Activated CD4-positive, CD25-positive, alpha-beta regulatory T cell treated with anti-CD3 and anti-CD28 coated beads, Interleukin-2, amount 50 U/mL, for 16 hours (primary cell): ENCODE results near the gene WASF1.

ENCODE experiments used
- DNase-seq: peaks from one replicate; pipeline ENCODE4 v3.0.0-alpha.2; 2020; ENCODE audit warnings: low read depth, low spot score

Gene WASF1

DNA sequence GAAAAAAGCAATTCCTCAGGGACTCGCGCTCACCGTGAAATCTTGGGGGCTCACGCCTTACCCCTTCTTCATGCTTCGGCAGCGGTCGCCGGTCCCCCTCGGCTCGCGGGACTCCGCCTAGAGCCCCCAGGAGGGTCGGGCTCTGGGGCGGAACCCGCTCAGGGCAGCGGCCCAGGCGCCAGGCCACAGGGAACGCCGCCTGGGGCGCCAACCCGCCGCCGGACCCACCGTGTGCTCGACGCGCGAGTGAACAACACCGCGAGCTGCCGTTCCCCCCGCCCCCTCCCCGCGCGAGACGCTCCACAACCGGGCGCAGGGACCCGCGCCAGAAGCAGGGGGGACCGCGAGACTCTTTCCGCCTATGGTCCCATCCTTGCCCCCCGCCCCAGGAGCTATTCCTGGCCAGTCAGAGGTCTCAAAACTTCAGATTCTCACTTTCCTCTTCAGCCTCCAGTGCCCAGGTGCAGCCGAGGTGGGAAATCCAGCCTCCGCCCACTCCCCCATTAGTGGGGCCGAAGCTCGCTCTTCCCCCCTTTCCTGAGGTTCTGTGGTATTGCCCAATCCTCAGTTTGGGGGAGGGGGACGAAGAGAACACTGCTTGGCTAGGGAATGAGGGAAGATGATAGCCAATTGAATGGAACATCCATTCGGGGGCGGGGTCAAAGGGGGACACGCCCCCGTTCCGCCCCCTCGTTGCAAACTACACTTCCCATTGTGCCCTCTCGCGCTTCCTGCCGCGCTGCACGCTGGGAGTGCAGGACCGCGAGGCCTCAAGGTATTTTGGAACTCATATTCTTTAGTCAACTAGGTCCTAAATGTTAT, at the start of gene WASF1:
Gene WASF1, minus strand, starts transcription at position 265 of the 822 bp plus-strand sequence. CDS start 52,069 bp downstream, outside the sequence.
- DNase-seq, result peak; percentile 85

DNA sequence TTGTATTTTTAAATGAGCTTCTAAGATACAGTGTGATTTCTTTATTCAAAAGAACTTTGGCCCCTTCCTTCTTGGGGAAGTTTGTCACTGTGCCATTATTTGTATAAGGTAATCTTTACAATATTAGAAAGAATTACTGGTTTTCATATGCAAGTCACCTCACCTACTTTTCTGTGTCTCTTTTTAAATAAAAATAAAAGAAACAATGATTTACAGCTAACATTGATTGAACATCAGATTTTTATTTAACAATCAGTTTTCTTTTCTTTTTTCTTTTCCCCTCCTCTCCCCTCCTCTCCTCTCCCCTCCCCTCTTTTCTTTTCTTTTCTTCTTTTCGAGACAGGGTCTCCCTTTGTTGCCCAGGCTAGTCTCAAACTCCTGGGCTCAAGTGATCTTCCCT, 46.8 kb upstream of the WASF1 start:
- no peak for DNase-seq

DNA sequence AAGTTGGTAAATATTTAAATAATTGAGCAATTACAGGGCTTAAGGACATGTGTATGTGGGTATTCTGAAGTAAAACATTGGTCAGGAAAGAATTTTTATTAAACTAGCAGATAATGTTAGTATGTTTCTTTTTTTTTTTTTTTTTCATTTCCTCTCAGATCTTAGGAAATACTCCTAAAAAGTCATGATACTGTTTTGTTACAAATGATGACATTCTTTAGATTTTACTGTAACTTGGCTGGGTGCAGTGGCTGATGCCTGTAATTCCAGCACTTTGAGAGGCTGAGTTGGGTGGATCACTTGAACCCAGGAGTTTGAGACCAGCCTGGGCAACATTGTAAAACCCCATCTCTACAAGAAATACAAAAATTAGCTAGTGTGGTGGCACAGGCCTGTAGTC, 42.3 kb upstream of the WASF1 start:
- no peak for DNase-seq

DNA sequence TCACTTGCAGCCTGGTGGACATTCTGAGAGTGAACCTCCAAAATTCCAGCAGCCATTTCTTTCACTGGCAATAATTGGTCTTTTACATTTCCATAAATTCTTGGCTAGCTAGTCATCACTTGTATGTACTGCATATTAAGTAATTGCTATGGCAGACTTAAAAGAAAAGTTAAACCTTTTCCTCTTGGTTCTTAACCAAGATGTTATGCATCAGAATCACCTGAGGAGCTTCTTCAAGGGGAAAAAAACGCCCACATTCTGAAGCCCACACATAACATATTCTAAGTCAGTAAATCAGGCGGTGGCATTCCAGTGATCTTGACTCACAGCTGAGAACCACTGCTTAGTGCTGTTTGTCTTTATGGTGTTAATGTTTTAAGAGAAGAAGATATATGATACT, 37.8 kb upstream of the WASF1 start:
- no peak for DNase-seq

DNA sequence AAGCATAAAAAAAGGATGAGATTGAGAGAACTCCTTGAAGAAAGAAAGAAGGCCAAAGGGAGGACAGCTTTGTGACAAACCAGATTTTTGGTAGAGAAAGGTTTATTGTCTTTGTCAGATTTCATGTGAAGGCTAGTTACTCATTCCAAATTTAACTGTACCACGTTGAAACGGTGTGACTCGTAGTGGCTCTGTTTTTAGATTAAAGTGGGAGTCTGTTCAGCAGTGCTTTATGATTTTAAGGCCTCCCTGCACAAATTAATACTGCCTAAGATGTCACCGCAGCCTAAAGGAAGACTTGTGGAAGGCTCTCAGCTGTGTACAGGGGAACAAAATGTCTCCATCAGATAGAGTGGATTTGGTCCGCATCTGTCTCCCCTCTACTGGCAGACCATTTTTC, 36.7 kb upstream of the WASF1 start:
- DNase-seq, result no peak

DNA sequence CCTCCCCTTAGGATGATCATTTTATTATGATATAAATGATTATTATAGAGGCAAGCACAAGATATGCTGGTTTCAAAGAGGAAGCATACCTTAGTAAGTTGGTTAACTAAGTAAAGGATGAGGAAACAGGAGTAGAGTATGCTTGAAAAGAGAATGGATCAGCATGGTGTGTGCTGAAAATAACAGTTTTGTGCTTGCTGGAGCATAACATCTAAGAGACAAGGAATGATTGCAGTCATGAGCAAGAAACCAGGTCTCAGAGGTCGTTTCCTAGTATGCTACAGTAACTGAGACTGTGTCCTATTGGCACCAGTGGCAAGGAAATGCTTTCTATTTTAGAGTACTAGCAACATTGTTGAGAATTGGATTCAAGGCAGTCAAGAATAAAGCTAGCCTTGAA, 34.9 kb upstream of the WASF1 start:
- DNase-seq, result no peak

DNA sequence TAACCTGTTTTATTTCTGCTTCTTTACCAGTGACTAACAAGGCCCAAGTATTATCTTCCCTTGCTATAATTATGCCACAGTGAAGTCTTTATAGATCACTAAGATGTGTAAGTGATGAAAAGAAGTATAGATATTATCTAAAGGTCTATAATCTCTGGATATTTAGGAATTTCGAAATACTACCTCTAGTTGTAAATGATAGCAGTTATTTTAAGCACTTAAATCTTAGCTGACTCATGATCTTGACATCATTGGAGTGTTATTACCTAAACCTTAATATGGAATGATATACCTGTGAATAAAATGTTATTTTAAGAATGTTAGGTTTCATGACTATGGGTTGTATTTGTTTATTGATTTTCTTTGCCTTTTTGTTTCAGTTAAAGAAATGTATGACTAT, 32.3 kb upstream of the WASF1 start:
- no peak for DNase-seq

DNA sequence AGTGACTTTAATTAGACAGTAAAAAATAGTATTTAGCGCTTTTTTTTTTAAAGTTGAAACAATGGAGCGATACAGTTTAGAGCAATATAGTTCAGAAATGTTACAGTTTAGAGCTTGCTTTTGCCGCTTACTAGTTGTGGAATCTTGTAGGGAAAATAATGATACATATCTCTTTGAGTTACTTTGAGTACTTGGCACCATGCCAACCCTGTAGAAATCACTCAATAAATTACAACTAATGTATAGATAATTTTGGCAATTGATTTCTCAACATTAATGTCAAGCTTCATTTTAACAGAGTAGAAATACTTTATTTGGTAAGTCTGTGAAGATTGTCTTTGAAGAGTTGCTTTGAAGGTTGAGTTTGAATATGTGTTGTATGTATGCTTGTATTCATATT, 28.2 kb upstream of the WASF1 start:
- DNase-seq, result no peak

DNA sequence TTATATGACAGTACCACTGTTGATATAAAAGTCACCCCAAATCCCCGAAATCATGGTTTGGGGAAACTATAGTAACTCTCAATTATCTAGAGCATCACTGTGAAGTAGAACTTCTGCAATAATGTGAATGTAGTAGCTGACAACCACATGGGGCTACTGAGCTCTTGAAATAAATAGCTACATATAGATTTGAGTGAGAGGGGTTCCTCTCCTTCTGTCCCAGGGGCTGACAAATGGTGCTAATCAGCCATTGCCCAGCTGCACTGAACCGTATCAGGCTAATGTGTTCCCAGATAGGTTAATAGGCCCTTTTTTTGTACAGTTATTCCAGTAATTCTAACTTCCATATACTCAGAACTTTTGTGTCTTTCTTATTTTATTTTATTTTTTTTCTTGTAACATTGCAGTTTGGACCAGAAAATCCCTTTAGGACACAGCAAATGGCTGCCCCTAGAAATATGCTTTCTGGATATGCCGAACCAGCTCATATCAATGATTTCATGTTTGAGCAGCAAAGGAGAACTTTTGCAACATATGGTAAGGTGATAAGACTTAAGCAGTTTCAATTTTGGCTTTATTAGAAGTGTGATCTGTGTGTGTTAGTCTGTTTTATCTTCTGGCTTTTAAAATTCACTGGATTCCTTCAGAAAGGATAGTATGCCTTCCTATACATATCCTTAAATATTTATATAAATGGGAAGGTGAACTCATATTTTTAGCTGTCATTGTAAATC, 21.8 kb upstream of the WASF1 start:
- DNase-seq, result no peak

DNA sequence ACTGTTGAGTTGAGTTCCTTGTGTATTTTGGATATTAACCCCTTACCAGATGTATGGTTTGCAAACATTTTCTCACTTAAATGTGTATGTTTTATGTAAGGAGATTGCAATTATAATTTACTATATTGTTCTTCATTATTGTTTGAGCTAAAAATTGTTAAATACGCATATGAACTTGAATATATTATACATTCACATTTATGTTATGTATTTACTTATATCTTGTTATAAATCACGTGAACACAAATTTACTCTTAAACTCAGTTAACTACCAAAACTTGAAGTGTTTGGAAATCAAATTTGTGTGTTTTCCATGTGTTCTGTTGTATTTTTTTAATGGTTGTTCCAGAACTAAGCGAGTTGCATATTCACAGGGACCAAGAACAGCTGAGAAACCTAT, 19.1 kb upstream of the WASF1 start:
- no peak for DNase-seq

DNA sequence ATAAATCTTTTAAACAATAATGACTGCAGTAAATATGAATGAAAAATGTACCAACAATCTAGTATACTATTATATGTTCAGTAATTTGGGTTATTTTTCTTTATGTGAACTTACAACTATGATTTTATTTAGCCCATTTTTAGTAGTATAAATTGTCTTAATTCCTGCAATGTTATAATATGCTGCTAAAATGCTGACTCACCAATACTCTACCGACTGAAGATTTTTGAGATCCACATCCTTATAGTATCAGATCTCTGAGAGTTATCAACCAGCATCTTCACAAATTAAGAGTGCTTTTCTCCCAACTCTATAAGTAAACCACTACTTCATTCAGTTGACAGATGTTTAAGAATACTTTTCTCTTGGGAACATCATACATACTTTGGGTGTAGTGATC, 17.4 kb upstream of the WASF1 start:
- DNase-seq, result no peak

DNA sequence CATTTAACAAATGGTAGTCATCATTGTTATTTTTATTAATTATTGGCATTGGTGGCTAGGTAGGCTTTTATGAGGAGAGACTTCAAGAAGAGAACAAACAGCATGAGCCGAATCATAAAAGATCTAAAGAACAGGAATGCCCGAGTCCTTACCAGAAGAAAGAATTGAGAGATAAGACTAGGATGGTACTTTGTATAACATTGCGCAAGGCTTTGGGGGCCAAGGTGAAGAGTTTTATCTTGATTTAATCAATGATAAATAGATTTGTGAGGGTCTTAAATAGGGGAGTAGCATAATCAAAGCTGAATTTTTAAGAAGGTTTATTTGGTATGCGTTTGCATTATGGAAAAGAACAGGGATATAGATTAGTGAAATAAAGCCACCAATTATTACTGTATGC, 16.2 kb upstream of the WASF1 start:
- no peak for DNase-seq

DNA sequence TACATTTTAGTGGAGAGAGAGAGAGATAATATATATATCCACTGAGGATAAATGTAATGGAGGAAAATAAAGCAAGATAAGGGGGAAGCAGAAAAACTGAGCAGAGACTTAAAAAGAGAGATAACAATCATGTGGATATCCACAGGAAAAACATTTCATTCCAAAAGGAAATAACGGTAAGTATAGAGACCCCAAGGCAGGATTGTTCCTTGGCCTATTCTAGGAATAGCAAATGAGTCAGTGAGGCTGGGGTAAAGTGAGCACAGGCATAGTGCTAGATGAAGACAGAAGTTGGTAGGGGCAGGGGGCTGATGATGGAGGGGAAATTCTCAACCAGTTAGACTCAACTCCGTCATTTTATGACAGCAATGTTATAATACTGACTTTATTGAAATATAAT, 12.0 kb upstream of the WASF1 start:
- no peak for DNase-seq

DNA sequence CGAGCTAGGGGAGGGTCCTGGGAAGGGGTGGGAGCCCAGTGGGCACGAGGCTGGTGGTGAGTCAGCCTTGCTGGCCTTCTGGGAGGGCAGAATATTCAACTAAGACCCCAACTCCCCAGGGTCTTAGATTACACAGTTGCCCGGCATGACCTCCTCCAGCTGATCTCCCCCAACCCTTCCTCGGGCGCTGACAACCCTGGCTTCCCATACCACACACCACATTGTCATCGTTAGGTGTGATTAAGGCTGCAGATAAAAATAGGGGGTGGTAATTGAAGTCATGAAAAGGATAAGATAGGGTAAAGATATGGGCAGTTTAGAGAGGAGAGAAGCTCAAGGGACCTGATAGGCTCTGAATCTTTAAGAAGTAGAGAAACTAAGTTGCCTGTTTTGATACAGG, 11.3 kb upstream of the WASF1 start:
- no peak for DNase-seq

DNA sequence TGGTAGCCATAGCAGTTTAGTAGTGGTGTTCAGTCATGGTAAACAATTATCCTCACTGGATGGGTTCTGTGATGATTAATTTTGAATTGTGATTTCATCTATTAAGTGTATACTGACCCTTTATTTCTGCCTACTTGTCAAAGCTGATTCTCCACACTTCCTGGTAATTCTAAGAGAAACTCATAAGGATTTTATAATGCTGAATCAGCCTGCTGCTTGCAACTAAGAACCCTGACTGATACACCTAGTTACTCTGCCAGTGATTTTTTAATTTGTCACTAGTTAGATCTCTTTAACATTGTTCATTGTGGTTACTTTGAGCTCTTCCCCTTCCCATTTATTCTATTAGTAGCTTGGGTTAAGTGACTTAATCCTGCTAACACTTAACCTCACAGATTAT, 9.3 kb upstream of the WASF1 start:
- DNase-seq, result no peak

DNA sequence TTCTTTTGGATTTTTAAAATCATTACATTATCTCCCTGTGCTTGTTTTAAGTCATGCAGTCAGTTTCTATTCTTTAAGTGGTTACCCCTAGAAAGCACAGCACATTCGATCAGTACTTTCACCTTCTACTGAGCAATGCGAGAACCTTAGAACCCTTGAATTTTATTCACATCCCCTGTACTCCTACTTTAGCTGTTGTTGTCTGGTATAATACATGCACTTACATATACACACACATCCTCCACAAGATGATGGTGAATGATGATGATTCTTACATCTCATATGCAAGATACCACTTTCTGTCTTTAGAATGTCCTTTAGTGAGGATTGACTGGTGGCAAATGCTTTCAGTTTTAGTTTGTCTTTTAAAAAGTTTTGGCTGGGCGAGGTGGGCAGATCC, 6.4 kb upstream of the WASF1 start:
- DNase-seq, result no peak

DNA sequence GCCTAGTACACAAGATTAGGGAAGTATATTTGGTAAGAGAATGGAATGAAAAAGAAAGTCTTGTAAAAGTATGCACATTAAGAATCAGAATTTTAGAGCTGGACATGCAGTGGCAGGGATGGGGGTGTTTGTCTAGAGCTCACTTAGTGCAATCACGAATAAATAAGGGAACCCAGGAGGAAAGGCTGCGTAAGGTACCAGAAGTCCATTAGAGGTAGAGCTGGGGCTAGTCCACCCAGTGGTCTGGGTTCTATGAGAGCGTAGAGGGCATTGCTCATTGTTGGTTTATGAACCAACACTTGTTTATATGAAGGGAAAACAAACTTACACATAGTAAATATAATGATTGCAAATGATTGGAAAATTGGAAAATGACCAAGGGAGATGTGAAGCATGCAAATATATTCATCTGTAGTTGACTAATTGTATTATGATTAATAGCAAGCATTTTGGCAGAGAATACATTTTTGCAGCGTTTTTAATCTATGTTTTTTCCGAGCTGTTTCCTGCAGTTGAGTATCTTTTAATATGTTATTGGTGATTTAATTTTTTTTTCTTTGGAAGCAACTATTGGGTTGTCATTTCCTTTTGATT, 3.9 kb upstream of the WASF1 start:
- DNase-seq, result no peak

DNA sequence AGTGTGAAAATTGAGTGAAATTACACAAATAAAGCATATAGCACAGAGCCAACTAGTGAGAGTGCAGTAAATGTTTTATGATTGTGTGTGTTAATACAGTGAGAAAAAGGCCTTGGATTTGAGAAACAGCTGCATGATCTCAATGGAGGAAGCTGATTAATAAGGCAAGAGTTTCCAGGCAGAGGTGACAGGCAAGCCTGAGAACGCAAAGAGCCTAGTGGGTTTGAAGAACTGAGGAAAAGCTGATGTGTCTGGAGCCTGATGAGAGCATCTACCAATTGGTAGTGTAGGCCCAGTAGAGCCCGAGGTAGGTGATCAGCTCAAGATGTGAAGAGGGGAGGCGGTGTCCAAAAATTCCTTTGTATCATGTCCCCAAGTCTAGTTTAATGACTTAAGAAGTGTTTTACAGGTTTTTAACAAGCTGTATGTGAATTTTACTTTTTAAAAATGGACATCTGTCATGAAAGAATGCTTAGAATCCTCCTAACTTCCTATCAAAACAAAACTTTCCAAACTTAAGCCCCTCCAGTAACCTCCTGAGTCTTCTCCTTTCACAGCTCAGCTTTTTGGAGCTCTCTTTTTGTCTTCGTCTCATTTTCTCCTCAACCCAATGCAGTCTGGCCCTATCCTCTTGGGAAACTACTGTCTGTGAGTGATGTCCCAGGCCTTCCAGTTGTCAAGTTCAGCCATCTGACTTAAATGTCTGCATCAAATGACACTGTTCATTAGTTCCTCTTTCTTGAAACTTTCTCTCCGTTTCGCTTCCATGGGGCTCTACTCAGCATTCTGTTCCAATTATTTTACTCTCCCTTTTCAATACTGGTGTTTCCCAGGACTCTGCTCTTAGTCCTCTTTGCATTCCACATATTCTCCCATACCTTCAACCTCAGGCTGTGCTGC, 1.9 kb upstream of the WASF1 start:
- no peak for DNase-seq

DNA sequence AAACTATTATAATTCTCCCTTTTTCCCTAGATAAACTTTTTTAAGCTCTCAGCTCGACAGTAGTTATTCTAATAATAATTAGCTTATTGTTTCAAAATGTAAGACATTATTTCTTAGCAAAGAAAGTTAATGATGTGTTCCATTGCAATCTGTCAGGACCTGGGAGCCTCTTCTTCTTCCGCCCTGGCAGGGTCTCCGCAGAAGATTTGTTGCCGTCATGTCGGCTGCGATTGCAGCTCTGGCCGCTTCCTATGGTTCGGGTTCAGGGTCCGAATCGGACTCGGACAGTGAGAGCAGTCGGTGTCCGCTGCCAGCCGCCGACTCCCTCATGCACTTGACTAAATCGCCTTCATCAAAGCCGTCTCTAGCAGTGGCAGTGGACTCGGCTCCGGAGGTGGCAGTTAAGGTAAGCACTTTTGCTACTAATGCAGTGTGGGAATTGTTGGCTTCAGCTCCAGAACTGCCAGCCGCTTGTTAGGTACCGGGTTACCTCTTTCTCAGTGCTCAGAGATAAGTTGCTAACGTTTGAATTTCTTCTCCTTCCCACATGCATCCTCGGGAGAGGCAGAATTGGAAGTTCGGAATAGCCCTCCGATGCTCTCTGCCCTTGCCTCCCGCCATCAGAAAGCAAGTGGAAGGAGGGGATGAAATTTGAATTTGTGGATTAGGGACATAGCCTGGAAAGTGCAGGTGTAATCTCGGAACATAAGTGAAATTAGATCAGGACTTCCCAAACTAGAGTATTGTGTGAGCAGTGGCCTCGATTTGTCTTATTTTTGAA, 948 bp upstream of the WASF1 start, which contains the start of gene CDC40:
Gene CDC40, plus strand, starts transcription at position 200 of the 781 bp plus-strand sequence. Its CDS starts 18 bp downstream, at position 218.
- peak; percentile 28 for DNase-seq

DNA sequence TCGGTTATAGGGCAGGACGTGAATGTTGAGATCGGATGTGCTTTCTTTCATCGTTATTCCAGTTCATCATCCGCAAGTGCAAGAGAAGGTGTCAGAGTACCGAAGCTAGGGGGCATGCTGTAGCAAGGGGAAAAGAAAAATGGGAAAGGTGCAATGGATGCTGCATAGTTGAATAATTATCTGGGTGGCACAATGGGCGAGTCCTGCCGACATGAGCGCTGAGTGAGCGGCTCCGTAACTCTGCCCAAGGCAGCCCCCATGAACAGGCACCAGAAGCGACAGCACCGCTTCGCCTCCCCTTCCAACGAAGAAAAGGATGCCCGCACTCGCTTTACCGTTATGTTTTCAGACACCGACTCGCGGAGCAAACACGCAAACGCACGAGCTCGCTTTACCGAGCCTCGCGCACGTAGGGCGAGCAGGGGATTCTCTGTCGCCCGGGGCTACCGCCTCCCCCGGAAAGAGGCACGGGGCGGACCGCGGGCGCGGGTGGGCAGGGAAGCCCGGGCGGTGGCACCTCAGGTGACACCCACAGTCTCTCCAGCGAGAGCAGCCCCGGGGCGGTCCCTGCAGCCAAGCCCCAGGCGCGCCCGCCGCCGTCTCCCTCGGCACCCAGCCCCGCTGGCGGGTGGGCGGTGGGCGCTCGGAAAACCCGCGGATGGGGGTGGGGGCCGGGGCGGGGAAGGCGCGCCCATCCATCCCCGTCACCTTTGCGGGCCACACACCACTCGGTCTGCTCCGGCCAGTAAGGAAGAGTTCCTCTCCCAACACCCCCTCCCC, 654 bp downstream of the WASF1 start:
- DNase-seq, result no peak
